Measurements from ENCODE around the gene DGKH.

GRCh38 chr13:42216422-42216735, 167.9 kb downstream of the DGKH start:
- TF ChIP-seq ZNF496 (CRISPR knock-in tag; IDR thresholded peaks at IDR 0.05; ENCODE audit: insufficient replicate concordance) (no peak), RAD21 (CRISPR knock-in tag; IDR thresholded peaks at IDR 0.05) (no peak), MLX (CRISPR knock-in tag; IDR thresholded peaks at IDR 0.05) (no peak), SMARCE1 (IDR thresholded peaks at IDR 0.05; ENCODE audit: borderline replicate concordance) (no peak), CBX5 (CRISPR knock-in tag; IDR thresholded peaks at IDR 0.05; ENCODE audit: borderline replicate concordance) (no peak), SOX6 (IDR thresholded peaks at IDR 0.05) (no peak), SOX6 (CRISPR knock-in tag; IDR thresholded peaks at IDR 0.05) (no peak), TBP (CRISPR knock-in tag; IDR thresholded peaks at IDR 0.05) (no peak), SIN3B (IDR thresholded peaks at IDR 0.05; ENCODE audit: low read length) (no peak), NFE2L2 (IDR thresholded peaks at IDR 0.05; ENCODE audit: low read length) (no peak)
